GM19328 (cell line): ENCODE measurements around the gene PABPN1L.

Source experiments
- ATAC-seq: cut with Tn5 transposase; IDR thresholded peaks from one replicate; pipeline ENCODE4 v1.9.1; 2021; ENCODE audit warnings: mild to moderate bottlenecking, moderate library complexity; ENCODE audit not compliant: unreplicated experiment

The PABPN1L gene

GRCh38 chr16:88815227-88815626, 51.2 kb downstream of the PABPN1L start:
- ATAC-seq: no peak

- no peak for ATAC-seq
Measured at GRCh38 chr16:88814144-88814502, 52.3 kb downstream of the PABPN1L start.
